ENCODE data around the gene PPP1CB.
A peak's percentile ranks its signal among the peaks of the same experiment; 100 is the strongest.

Gene PPP1CB

DNA sequence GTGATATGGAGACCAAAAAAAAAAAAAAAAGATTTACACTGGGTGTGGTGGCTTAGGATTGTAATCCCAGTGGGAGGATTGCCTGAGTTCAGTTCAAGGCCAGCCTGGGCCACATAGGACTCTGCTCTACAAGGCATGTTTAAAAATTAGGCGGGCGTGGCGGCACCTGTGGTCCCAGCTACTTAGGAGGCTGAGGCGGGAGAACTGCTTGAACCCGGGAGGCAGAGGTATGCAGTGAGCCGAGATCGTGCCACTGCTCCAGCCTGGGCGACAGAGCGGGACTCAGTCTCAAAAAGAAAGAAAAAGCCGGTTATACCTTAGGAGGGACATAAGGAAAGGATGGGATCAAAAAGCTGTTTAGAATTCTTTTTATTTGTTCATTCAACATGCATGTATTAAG is 58.3 kb downstream of the PPP1CB start:
- no peak for DNase-seq (ENCODE audit: low spot score)
- ChIA-PET POLR2A (ENCODE audit: low non-redundant PET) (interaction anchor here (1.0 kb wide), 1 partner anchor 58 kb away, joined by 3 read pairs; the partner anchor contains the start of gene PPP1CB), CTCF (interaction anchor here (1.4 kb wide), 1 partner anchor 243 kb away, joined by 3 read pairs; no protein-coding TSS in a partner anchor)
- peak overlapping the region; percentile 67 for H3K27ac ChIP-seq
- TF ChIP-seq, protein P1, sequence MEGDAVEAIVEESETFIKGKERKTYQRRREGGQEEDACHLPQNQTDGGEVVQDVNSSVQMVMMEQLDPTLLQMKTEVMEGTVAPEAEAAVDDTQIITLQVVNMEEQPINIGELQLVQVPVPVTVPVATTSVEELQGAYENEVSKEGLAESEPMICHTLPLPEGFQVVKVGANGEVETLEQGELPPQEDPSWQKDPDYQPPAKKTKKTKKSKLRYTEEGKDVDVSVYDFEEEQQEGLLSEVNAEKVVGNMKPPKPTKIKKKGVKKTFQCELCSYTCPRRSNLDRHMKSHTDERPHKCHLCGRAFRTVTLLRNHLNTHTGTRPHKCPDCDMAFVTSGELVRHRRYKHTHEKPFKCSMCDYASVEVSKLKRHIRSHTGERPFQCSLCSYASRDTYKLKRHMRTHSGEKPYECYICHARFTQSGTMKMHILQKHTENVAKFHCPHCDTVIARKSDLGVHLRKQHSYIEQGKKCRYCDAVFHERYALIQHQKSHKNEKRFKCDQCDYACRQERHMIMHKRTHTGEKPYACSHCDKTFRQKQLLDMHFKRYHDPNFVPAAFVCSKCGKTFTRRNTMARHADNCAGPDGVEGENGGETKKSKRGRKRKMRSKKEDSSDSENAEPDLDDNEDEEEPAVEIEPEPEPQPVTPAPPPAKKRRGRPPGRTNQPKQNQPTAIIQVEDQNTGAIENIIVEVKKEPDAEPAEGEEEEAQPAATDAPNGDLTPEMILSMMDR (conservative IDR thresholded peaks at IDR 0.05; ENCODE audit: low read depth) = no peak

DNA sequence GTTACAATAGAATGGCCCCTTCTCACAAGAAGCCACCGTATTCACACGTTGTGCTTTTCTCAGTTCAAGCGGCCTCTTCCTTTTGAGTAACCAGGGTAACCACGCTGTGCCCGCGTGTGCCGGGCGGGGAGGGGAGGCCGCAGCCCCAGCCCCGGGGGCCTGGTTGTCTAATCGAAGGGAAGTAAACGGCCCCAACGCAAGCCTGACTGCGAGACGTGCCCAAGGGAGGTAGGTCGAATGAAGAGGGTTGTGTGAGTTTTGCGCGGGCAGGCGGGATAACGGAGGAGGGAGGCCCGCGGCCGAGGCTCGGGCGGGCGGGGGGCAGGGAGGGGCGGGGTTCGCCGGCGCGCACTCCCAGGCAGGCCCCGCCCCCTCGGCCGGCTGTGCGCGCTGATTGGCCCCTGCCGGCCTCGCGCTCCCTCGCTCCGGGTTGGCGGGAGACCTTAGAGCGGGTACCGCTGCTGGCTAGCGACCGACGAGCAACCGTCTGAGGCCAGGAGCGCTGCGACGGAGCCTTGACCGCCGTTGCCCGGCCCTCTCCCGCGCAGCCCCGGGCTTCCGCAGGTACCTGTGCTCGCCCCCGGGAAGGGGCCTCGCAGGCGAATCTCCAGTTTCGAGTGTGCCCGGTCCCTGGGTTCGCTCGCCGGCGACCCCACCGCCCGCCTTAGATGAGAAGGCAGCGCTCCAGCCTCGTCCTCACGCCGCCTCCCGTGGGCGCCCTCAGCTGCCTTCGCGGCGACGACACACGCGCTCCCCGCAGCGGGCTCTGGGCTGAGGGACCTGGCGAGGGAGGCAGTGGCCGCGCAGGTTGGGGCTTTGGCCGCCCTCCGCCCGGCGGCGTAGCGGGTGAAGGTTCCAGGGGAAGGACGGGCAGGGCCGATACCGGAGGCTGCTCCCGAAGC is 59.0 kb downstream of the PPP1CB start, which contains the start of gene SPDYA:
TSS of gene SPDYA (plus strand) at position 451 of the 902 bp plus-strand sequence. CDS start 5,181 bp downstream, outside the sequence.
- TF ChIP-seq, protein P1 (conservative IDR thresholded peaks at IDR 0.05; ENCODE audit: low read depth) = no peak
- H3K27ac ChIP-seq = peak within 1 kb of the TSS; percentile 67
- POLR2A ChIA-PET (ENCODE audit: low non-redundant PET) = interaction anchor here (0.7 to 1.0 kb wide), 2 partner anchors 50 to 59 kb away, joined by 3 to 4 read pairs; partner anchors contain the start of gene PPP1CB
- CTCF ChIA-PET = interaction anchor here (0.6 to 0.7 kb wide), 2 partner anchors 12 to 90 kb away, joined by 3 to 6 read pairs; no protein-coding TSS in a partner anchor
- peak; percentile 85 for DNase-seq (ENCODE audit: low spot score)

DNA sequence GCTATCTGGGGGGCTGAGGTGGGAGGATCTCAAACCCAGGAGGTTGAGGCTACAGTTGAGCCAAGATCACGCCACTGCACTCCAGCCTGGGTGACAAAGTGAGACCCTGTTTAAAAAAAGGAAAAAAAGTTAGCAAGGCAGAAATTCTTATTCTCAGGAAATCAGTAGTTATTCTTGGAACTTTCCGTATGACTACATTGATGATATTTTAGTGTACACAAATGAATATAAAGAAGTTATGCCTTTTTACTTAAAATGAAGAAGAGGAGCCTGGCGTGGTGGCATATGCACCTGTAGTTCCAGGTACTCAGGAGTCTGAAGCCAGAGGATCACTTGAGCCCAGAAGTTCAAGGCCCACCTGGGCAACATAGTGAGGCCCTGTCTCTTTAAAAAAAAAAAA is 66.4 kb downstream of the PPP1CB start:
- H3K27ac ChIP-seq = no peak overlapping the region
- POLR2A ChIA-PET (ENCODE audit: low non-redundant PET) = no interaction called here
- CTCF ChIA-PET = no interaction called here
- no peak for DNase-seq (ENCODE audit: low spot score)
- TF ChIP-seq, protein P1 (conservative IDR thresholded peaks at IDR 0.05; ENCODE audit: low read depth) = no peak

DNA sequence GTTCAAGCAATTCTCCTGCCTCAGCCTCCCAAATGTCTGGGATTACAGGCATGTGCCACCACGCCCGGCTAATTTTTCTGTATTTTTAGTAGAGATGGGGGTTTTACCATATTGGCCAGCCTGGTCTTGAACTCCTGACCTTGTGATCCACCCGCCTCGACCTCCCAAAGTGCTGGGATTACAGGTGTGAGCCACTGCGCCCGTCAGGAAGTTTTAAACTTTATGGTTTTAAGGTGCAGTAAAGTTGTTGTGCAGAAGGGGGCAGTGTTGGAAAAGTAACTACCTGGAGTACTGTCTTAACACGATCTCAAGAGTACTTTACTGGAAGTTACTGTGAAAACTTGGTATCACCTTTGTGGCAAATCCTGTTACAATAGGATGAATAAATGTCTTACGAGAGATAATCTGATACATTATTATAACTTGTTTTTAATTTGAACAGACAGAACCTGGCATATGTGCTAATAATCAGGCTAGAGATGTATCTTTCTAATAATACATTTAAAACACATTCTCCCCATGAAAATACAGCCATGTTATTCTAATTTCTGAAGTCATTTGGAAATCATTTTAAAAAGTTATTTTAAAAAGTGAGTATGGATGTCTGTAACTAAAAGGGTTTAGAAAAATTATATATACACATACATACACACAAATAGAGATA is 69.8 kb downstream of the PPP1CB start:
- no peak overlapping the region for H3K27ac ChIP-seq
- CTCF ChIA-PET = interaction anchor here (0.7 to 1.1 kb wide), 3 partner anchors 18 to 133 kb away, joined by 3 to 8 read pairs (median 4); no protein-coding TSS in a partner anchor
- TF ChIP-seq, protein P1 (conservative IDR thresholded peaks at IDR 0.05; ENCODE audit: low read depth) = peak; percentile 83
- POLR2A ChIA-PET (ENCODE audit: low non-redundant PET) = no interaction called here
- DNase-seq (ENCODE audit: low spot score) = peak; percentile 51

DNA sequence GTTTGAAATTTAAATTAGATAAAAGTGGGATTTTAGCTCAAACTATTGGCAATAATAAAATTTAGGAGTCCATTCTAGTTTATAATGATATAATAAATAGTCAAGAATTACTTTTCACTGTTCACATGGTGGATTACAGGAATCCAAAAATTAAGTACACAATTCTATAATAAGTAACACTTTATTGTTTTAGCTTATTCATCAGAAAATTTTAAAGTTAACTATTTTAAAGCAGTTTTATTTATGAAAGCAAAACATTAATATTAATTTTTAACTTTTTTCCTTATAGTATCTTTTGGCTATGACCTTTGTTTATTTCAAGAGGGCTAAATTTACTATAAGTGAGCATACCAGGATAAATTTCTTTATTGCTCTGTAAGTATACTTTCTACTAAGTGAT is 70.4 kb downstream of the PPP1CB start:
- ChIA-PET POLR2A (ENCODE audit: low non-redundant PET) (no interaction called here), CTCF (interaction anchor here (0.6 to 0.9 kb wide), 3 partner anchors 11 to 133 kb away, joined by 3 read pairs; no protein-coding TSS in a partner anchor)
- TF ChIP-seq, protein P1 (conservative IDR thresholded peaks at IDR 0.05; ENCODE audit: low read depth) = no peak
- H3K27ac ChIP-seq = no peak overlapping the region
- DNase-seq (ENCODE audit: low spot score) = no peak

DNA sequence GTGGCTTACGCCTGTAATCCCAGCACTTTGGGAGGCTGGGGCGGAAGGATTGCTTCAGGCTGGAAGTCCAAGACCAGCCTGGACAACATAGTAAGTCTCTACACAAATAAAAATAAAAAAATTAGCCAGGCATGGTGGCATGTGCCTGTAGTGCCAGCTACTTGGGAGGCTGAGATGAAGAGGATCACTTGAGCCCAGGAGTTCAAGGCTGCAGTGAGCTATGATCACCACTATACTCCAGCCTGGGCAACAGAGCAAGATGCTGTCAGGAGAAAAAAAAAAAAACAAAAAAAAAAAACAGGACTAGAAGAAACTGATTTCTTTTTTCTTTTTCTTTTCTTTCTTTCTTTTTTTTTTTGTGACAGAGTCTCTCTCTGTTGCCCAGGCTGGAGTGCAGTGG is 72.6 kb downstream of the PPP1CB start:
- no peak overlapping the region for H3K27ac ChIP-seq
- POLR2A ChIA-PET (ENCODE audit: low non-redundant PET) = no interaction called here
- CTCF ChIA-PET = no interaction called here
- DNase-seq (ENCODE audit: low spot score) = no peak
- TF ChIP-seq, protein P1 (conservative IDR thresholded peaks at IDR 0.05; ENCODE audit: low read depth) = no peak
